Endothelial cell of umbilical vein (primary cell): ENCODE measurements around the gene CCNDBP1. TPM values are rescaled to one million over a fixed set of nuclear protein-coding genes. Genes with fewer than 3 reads are reported as not detected.

Experiments used
- BruUV-seq: library from RNA; stranded (reverse); fragments of 400-500 nt; replicated peaks from 2 replicates; lab custom pipeline; 2021; lab: Mats Ljungman, UMichigan
- CTCF ChIA-PET: fragments of 300-600, 350-600 bp; sonication (Branson Sonifier 250); formaldehyde crosslinking; loops from one replicate; lab custom pipeline; 2021; ENCODE audit warnings: antibody characterized with exemption, inconsistent platforms; lab: Charles Lee
- POLR2A ChIA-PET: fragments of 300-600, 350-600 bp; sonication (Branson Sonifier 250); formaldehyde crosslinking; loops from one replicate; lab custom pipeline; 2021; ENCODE audit warnings: antibody characterized with exemption, inconsistent platforms; lab: Charles Lee
- DNase-seq: peaks from one replicate; pipeline ENCODE4 v3.0.0-alpha.2; 2011; ENCODE audit warnings: low read depth, low spot score
- FAIRE-seq: peaks from 2 replicates; lab custom pipeline; 2011; peaks lifted over from hg19 to GRCh38; lab: Jason Lieb, UNC
- H2AFZ ChIP-seq: 2 replicates; pipeline ENCODE4 v1.6.0; 2012; ENCODE audit warnings: low read depth, low read length, control low read depth, inconsistent platforms
- H3K27ac ChIP-seq: 2 replicates; pipeline ENCODE4 v1.5.1; 2011; ENCODE audit warnings: low read depth, mild to moderate bottlenecking, control low read depth, low read length, moderate library complexity; ENCODE audit not compliant: insufficient read depth
- H3K27me3 ChIP-seq, 2 experiments: 2 replicates each; pipeline versions ENCODE4 v1.6.0 to v1.6.1; 2011; ENCODE audit warnings: low read length in 2 of 2, mixed read lengths in 1 of 2; ENCODE audit not compliant: control insufficient read depth in 2 of 2, insufficient read depth in 2 of 2
- H3K36me3 ChIP-seq, 2 experiments: 2 replicates in 1 of 2; 3 replicates in 1 of 2; pipeline ENCODE4 v1.5.1; 2011; ENCODE audit warnings: low read length in 2 of 2, mild to moderate bottlenecking in 1 of 2, moderate library complexity in 1 of 2; ENCODE audit not compliant: control insufficient read depth in 2 of 2, insufficient read depth in 2 of 2; ENCODE audit errors: extremely low read depth in 1 of 2
- H3K4me1 ChIP-seq: 3 replicates; pipeline ENCODE4 v1.5.1; 2011; ENCODE audit warnings: mild to moderate bottlenecking, low read length; ENCODE audit not compliant: control insufficient read depth, insufficient read depth; ENCODE audit errors: extremely low read depth
- H3K4me2 ChIP-seq: 2 replicates; pipeline ENCODE4 v1.6.1; 2011; ENCODE audit warnings: low read length, control low read depth, mixed read lengths; ENCODE audit not compliant: insufficient read depth
- H3K4me3 ChIP-seq, 3 experiments: fragments of 200-600 bp in 1 of 3; sonication (generic), shearing (Covaris generic) in 1 of 3; replicated peaks in 1 of 3; 2 replicates each; pipeline ENCODE4 v1.5.1; 2011 to 2016; ENCODE audit warnings: control low read depth in 3 of 3, low read length in 3 of 3, mild to moderate bottlenecking in 2 of 3, inconsistent platforms in 1 of 3, low read depth in 1 of 3, moderate library complexity in 1 of 3; ENCODE audit not compliant: insufficient read depth in 1 of 3
- H3K79me2 ChIP-seq: 2 replicates; pipeline ENCODE4 v1.6.0; 2012; ENCODE audit warnings: low read length, inconsistent platforms; ENCODE audit not compliant: control insufficient read depth, insufficient read depth
- H3K9ac ChIP-seq: replicated peaks from 2 replicates; pipeline ENCODE3; 2011; ENCODE audit warnings: low read length, control low read depth; ENCODE audit not compliant: insufficient read depth; ENCODE audit errors: extremely low read depth
- H3K9me1 ChIP-seq: replicated peaks from 3 replicates; pipeline ENCODE4 v1.6.0; 2011; ENCODE audit warnings: mild to moderate bottlenecking, low read length; ENCODE audit not compliant: control insufficient read depth, insufficient read depth; ENCODE audit errors: extremely low read depth
- H3K9me3 ChIP-seq: replicated peaks from 2 replicates; pipeline ENCODE4 v1.5.1; 2012; ENCODE audit warnings: low read length, inconsistent platforms; ENCODE audit not compliant: control insufficient read depth, insufficient read depth
- H4K20me1 ChIP-seq: replicated peaks from 2 replicates; pipeline ENCODE3; 2011; ENCODE audit warnings: mild to moderate bottlenecking, low read length; ENCODE audit not compliant: control insufficient read depth, insufficient read depth; ENCODE audit errors: extremely low read depth
- CTCF ChIP-seq, 2 donors: IDR thresholded peaks; 1 replicate in 1 of 2; 2 replicates in 1 of 2; pipeline ENCODE4 v1.5.1; 2011; ENCODE audit warnings: low read length in 2 of 2, mild to moderate bottlenecking in 2 of 2, moderate library complexity in 2 of 2, control low read depth in 1 of 2, inconsistent platforms in 1 of 2, low read depth in 1 of 2; ENCODE audit not compliant: insufficient read depth in 1 of 2; ENCODE audit errors: extremely low read depth in 1 of 2
- EZH2 ChIP-seq: IDR thresholded peaks from 2 replicates; pipeline ENCODE4 v1.6.1; 2012; ENCODE audit warnings: borderline replicate concordance, low read depth, mild to moderate bottlenecking, moderate library complexity, low read length, inconsistent platforms; ENCODE audit not compliant: severe bottlenecking
- FOS ChIP-seq: IDR thresholded peaks from 2 replicates; pipeline ENCODE4 v1.6.1; 2011; ENCODE audit warnings: mild to moderate bottlenecking, low read length, moderate library complexity, borderline replicate concordance; ENCODE audit not compliant: insufficient read depth
- JUN ChIP-seq: IDR thresholded peaks from 2 replicates; pipeline ENCODE4 v1.6.1; 2011; ENCODE audit warnings: borderline replicate concordance, low read depth; ENCODE audit not compliant: insufficient read length, insufficient read depth
- MYC ChIP-seq: IDR thresholded peaks from one replicate; pipeline ENCODE4 v1.6.1; 2011; ENCODE audit warnings: mild to moderate bottlenecking, low read depth, low read length
- POLR2A ChIP-seq: IDR thresholded peaks from 2 replicates; pipeline ENCODE4 v1.6.1; 2012; ENCODE audit warnings: low read depth, mild to moderate bottlenecking, control low read depth, low read length
- dilution Hi-C: fragments of 300-500 bp; cut with MboI; formaldehyde crosslinking; loops from one replicate; pipeline ENCODE4 v1.15.0; 2019; ENCODE audit warnings: low sequenced_read_pairs; ENCODE audit not compliant: extremely low pct_ligation_motif_present
- intact Hi-C: fragments of 100-400 bp; cut with micrococcal nuclease; formaldehyde crosslinking; loops from one replicate; pipeline ENCODE4 v1.10.0; 2022
- polyA plus RNA-seq, 4 experiments: library from polyadenylated mRNA; depleted of rRNA in 3 of 4; stranded (reverse) in 3 of 4; unstranded in 1 of 4; fragments of >200 nt; gene quantifications; 2 replicates each; pipeline versions ENCODE4 v1.2.1 to v1.2.3, GENCODE V29; 2011 to 2012; ENCODE audit warnings: missing spikeins in 1 of 4
- total RNA-seq: library from RNA; stranded (reverse); gene quantifications from 2 replicates; pipeline ENCODE4 v1.2.3, GENCODE V29; 2021

The CCNDBP1 gene
- total and polyA plus RNA-seq, 2 donors (not counting 3 experiments of a cell fraction or from before 2014, with no cell fraction given), result 39.9 to 54.9 TPM

- dilution Hi-C loops (no loop called here), intact Hi-C loops (loop anchor here (1.0 to 5.0 kb wide), 3 partner anchors 17 to 98 kb away; partner anchors contain the start of gene UBR1)
- Histone ChIP-seq H3K4me1 (peaks cover 23% of the 10 kb centered on the region), H3K4me3 (no peak overlapping the region), H3K9me3 (no peaks in the 10 kb centered on the region), H3K9me1 (no peaks in the 10 kb centered on the region), H3K27me3 (no peaks in the 10 kb centered on the region), H4K20me1 (no peaks in the 10 kb centered on the region), H2AFZ (no peak overlapping the region), H3K4me2 (no peak overlapping the region), H3K79me2 (peaks cover 3% of the 10 kb centered on the region), H3K9ac (no peak overlapping the region), H3K27ac (no peak overlapping the region), H3K36me3 (peaks cover 4 to 5% of the 10 kb centered on the region in 2 experiments)
- CTCF ChIA-PET, result interaction anchor here (0.6 to 2.8 kb wide), 5 partner anchors 16 to 98 kb away, joined by 3 to 38 read pairs (median 26); no protein-coding TSS in a partner anchor
- POLR2A ChIA-PET, result no interaction called here
- peak; percentile 58 for DNase-seq
- peak; percentile 57 for FAIRE-seq
- TF ChIP-seq CTCF (IDR thresholded peaks at IDR 0.05; ENCODE audit: extremely low read depth in 1 of 2, insufficient read depth in 1 of 2, low read depth in 1 of 2, low read length in 2 of 2) (peak; percentile 40 to 47), EZH2 (no peak), JUN (no peak)
- no TSS peak for BruUV-seq
Measured at GRCh38 chr15:43187544-43188155, 2.4 kb downstream of the CCNDBP1 start.

GRCh38 chr15:43189296-43189695, 4.1 kb downstream of the CCNDBP1 start:
- intact Hi-C loops (loop anchor here (5.0 kb wide), 1 partner anchor 82 kb away; the partner anchor contains the start of gene UBR1), dilution Hi-C loops (no loop called here)
- BruUV-seq, result no TSS peak
- H3K79me2 ChIP-seq, result peaks cover 3% of the 10 kb centered on the region
- TF ChIP-seq FOS (peak; percentile 19), POLR2A (no peak), MYC (no peak)
- no peak overlapping the region for H3K4me3 ChIP-seq
- H3K36me3 ChIP-seq, result peaks cover 4 to 9% of the 10 kb centered on the region in 2 experiments
- peaks cover 23% of the 10 kb centered on the region for H3K4me1 ChIP-seq
- no peaks in the 10 kb centered on the region for H3K9me3 ChIP-seq
- no peaks in the 10 kb centered on the region for H3K9me1 ChIP-seq
- no peak overlapping the region for H3K9ac ChIP-seq
- H4K20me1 ChIP-seq, result no peaks in the 10 kb centered on the region
- ChIA-PET POLR2A (no interaction called here), CTCF (interaction anchor here (1.3 to 2.1 kb wide), 5 partner anchors 11 to 96 kb away, joined by 7 to 45 read pairs (median 14); no protein-coding TSS in a partner anchor)
- no peak overlapping the region for H3K4me2 ChIP-seq
- DNase-seq (peak; percentile 42), FAIRE-seq (peak; percentile 59)
- no peak overlapping the region for H2AFZ ChIP-seq
- no peaks in the 10 kb centered on the region for H3K27me3 ChIP-seq
- peak overlapping the region; percentile 10 for H3K27ac ChIP-seq
